H1 (cell line): ENCODE measurements around the gene TIMD4. TPM values are rescaled to one million over a fixed set of nuclear protein-coding genes. Genes with fewer than 3 reads are reported as not detected.
A peak's percentile ranks its signal among the peaks of the same experiment; 100 is the strongest.

ENCODE experiments used
- CTCF ChIA-PET: fragments of 300-600 bp; sonication (Branson Sonifier 250); formaldehyde crosslinking; loops from one replicate; lab custom pipeline; 2021; ENCODE audit not compliant: partially characterized antibody; lab: Charles Lee
- POLR2A ChIA-PET: fragments of 300-600 bp; sonication (Branson Sonifier 250); formaldehyde crosslinking; loops from one replicate; lab custom pipeline; 2021; ENCODE audit warnings: inconsistent platforms; ENCODE audit not compliant: partially characterized antibody; lab: Charles Lee
- DNase-seq, 2 experiments: peaks; one replicate each; pipeline versions ENCODE4 v3.0.0 to v3.0.0-alpha.2; 2010 to 2022; ENCODE audit warnings: low spot score in 2 of 2, low read depth in 1 of 2, mixed read lengths in 1 of 2
- FAIRE-seq: peaks from 2 replicates; lab custom pipeline; 2011; peaks lifted over from hg19 to GRCh38; lab: Jason Lieb, UNC
- H2AFZ ChIP-seq: 2 replicates; pipeline ENCODE4 v1.8.1; 2012; ENCODE audit warnings: low read length, inconsistent platforms
- H2AK5ac ChIP-seq: 2 replicates; pipeline ENCODE4 v1.6.1; 2013; ENCODE audit warnings: low read depth, low read length
- H2BK120ac ChIP-seq: replicated peaks from 2 replicates; pipeline ENCODE3; 2013; ENCODE audit warnings: low read depth, low read length, inconsistent platforms
- H2BK12ac ChIP-seq: 2 replicates; pipeline ENCODE4 v1.6.1; 2013; ENCODE audit warnings: low read depth, low read length
- H2BK15ac ChIP-seq: 2 replicates; pipeline ENCODE4 v1.6.1; 2013; ENCODE audit warnings: low read length
- H2BK20ac ChIP-seq: 2 replicates; pipeline ENCODE4 v1.6.1; 2013; ENCODE audit warnings: low read length
- H2BK5ac ChIP-seq: 2 replicates; pipeline ENCODE4 v1.6.1; 2013; ENCODE audit warnings: low read depth, low read length
- H3K14ac ChIP-seq: 2 replicates; pipeline ENCODE4 v1.6.1; 2013; ENCODE audit warnings: inconsistent platforms; ENCODE audit not compliant: insufficient read length
- H3K18ac ChIP-seq: 2 replicates; pipeline ENCODE4 v1.6.1; 2013; ENCODE audit warnings: low read length; ENCODE audit errors: extremely low read depth
- H3K23ac ChIP-seq: 2 replicates; pipeline ENCODE4 v1.6.1; 2013; ENCODE audit warnings: inconsistent platforms; ENCODE audit not compliant: insufficient read length
- H3K23me2 ChIP-seq: 2 replicates; pipeline ENCODE4 v1.6.1; 2013; ENCODE audit warnings: low read depth, low read length
- H3K27ac ChIP-seq: 2 replicates; pipeline ENCODE4 v1.6.1; 2011; ENCODE audit warnings: low read depth, low read length, inconsistent platforms
- H3K27me3 ChIP-seq, 4 experiments: replicated peaks in 1 of 4; 1 replicate in 1 of 4; 2 replicates in 3 of 4; pipeline versions ENCODE4 v1.6.1 to v1.8.1; 2011 to 2013; ENCODE audit warnings: low read length in 3 of 4, mild to moderate bottlenecking in 3 of 4, inconsistent platforms in 2 of 4, mixed read lengths in 2 of 4, moderate library complexity in 1 of 4; ENCODE audit not compliant: control insufficient read depth in 3 of 4, insufficient read depth in 3 of 4; ENCODE audit errors: extremely low read depth in 1 of 4
- H3K36me3 ChIP-seq, 4 experiments: 2 replicates each; pipeline versions ENCODE4 v1.6.1 to v1.8.1; 2011 to 2013; ENCODE audit warnings: mild to moderate bottlenecking in 4 of 4, low read length in 3 of 4, moderate library complexity in 2 of 4, control low read depth in 1 of 4, inconsistent platforms in 1 of 4; ENCODE audit not compliant: insufficient read depth in 4 of 4, control insufficient read depth in 2 of 4
- H3K4ac ChIP-seq: replicated peaks from 2 replicates; pipeline ENCODE3; 2013; ENCODE audit warnings: low read length, low read depth, mixed read lengths, inconsistent platforms; ENCODE audit not compliant: insufficient read length
- H3K4me1 ChIP-seq, 4 experiments: replicated peaks in 1 of 4; 1 replicate in 1 of 4; 2 replicates in 3 of 4; pipeline versions ENCODE4 v1.6.1 to v1.8.1; 2011 to 2013; ENCODE audit warnings: low read length in 3 of 4, inconsistent platforms in 2 of 4, mixed read lengths in 1 of 4; ENCODE audit not compliant: insufficient read depth in 4 of 4, control insufficient read depth in 3 of 4
- H3K4me2 ChIP-seq, 2 experiments: 2 replicates each; pipeline versions ENCODE4 v1.6.1 to v1.8.1; 2011 to 2013; ENCODE audit warnings: low read depth in 2 of 2, low read length in 2 of 2, control low read depth in 1 of 2, inconsistent platforms in 1 of 2, mild to moderate bottlenecking in 1 of 2; ENCODE audit not compliant: insufficient read depth in 1 of 2
- H3K4me3 ChIP-seq, 4 experiments: fragments of 200-600, 300-600 bp in 1 of 4; sonication (generic), shearing (Covaris generic), sonication (Bioruptor Twin) in 1 of 4; 2 replicates each; pipeline versions ENCODE4 v1.5.1 to v1.8.1; 2011 to 2016; ENCODE audit warnings: low read length in 4 of 4, low read depth in 3 of 4, control low read depth in 2 of 4, inconsistent platforms in 2 of 4, mild to moderate bottlenecking in 2 of 4, mixed read lengths in 1 of 4, moderate library complexity in 1 of 4; ENCODE audit not compliant: insufficient read depth in 2 of 4; ENCODE audit errors: extremely low read depth in 1 of 4
- H3K56ac ChIP-seq: replicated peaks from 2 replicates; pipeline ENCODE3; 2013; ENCODE audit warnings: low read depth, mild to moderate bottlenecking, mixed read lengths, low read length, inconsistent platforms; ENCODE audit not compliant: insufficient read length
- H3K79me1 ChIP-seq: 2 replicates; pipeline ENCODE4 v1.6.1; 2013; ENCODE audit warnings: low read depth, low read length, control low read depth
- H3K79me2 ChIP-seq, 2 experiments: 2 replicates each; pipeline versions ENCODE4 v1.6.1 to v1.8.1; 2012 to 2013; ENCODE audit warnings: low read length in 2 of 2, mild to moderate bottlenecking in 2 of 2, inconsistent platforms in 1 of 2; ENCODE audit not compliant: insufficient read depth in 2 of 2, control insufficient read depth in 1 of 2
- H3K9ac ChIP-seq, 4 experiments: replicated peaks in 1 of 4; 1 replicate in 1 of 4; 2 replicates in 3 of 4; pipeline versions ENCODE4 v1.6.1 to v1.8.1; 2011 to 2013; ENCODE audit warnings: low read depth in 3 of 4, low read length in 3 of 4, control low read depth in 2 of 4, mild to moderate bottlenecking in 2 of 4, moderate library complexity in 2 of 4, inconsistent platforms in 1 of 4; ENCODE audit errors: extremely low read depth in 1 of 4
- H3K9me3 ChIP-seq, 2 experiments: 2 replicates each; pipeline versions ENCODE4 v1.6.1 to v1.8.1; 2012 to 2013; ENCODE audit warnings: mild to moderate bottlenecking in 2 of 2, moderate library complexity in 2 of 2, control low read depth in 1 of 2, inconsistent platforms in 1 of 2, low read depth in 1 of 2, low read length in 1 of 2, mixed read lengths in 1 of 2; ENCODE audit not compliant: insufficient read depth in 2 of 2
- H4K20me1 ChIP-seq, 2 experiments: replicated peaks in 1 of 2; 2 replicates each; pipeline versions ENCODE3 to v1.8.1; 2011 to 2013; ENCODE audit warnings: inconsistent platforms in 2 of 2, low read length in 2 of 2, mild to moderate bottlenecking in 1 of 2; ENCODE audit not compliant: insufficient read depth in 2 of 2, control insufficient read depth in 1 of 2
- H4K5ac ChIP-seq: 2 replicates; pipeline ENCODE4 v1.6.1; 2013; ENCODE audit warnings: low read length, low read depth, mixed read lengths, inconsistent platforms; ENCODE audit not compliant: insufficient read length
- H4K8ac ChIP-seq: 2 replicates; pipeline ENCODE4 v1.8.0; 2013; ENCODE audit warnings: mild to moderate bottlenecking, moderate library complexity, low read length, inconsistent platforms; ENCODE audit not compliant: insufficient read depth; ENCODE audit errors: extremely low read depth
- H4K91ac ChIP-seq: replicated peaks from 2 replicates; pipeline ENCODE3; 2013; ENCODE audit warnings: low read length, mixed read lengths, inconsistent platforms; ENCODE audit not compliant: insufficient read length
- CTCF ChIP-seq, 3 experiments: IDR thresholded peaks; 1 replicate in 2 of 3; 2 replicates in 1 of 3; pipeline versions ENCODE4 v1.5.1 to v1.6.1; 2011; ENCODE audit warnings: low read length in 3 of 3, mild to moderate bottlenecking in 3 of 3, inconsistent platforms in 2 of 3, low read depth in 1 of 3, moderate library complexity in 1 of 3; ENCODE audit not compliant: insufficient read depth in 1 of 3; ENCODE audit errors: control extremely low read depth in 1 of 3
- JUN ChIP-seq: IDR thresholded peaks from 2 replicates; pipeline ENCODE4 v1.6.1; 2011; ENCODE audit warnings: low read depth, mild to moderate bottlenecking, improper control_type of control experiment, low read length
- JUND ChIP-seq: IDR thresholded peaks from 2 replicates; pipeline ENCODE4 v1.6.1; 2011; ENCODE audit warnings: mild to moderate bottlenecking, improper control_type of control experiment, low read length
- TAF7 ChIP-seq: optimal IDR thresholded peaks from 2 replicates; pipeline ENCODE3; 2011; ENCODE audit warnings: low read depth, mild to moderate bottlenecking, inconsistent platforms, low read length, moderate library complexity, borderline replicate concordance
- WGBS, 2 experiments: shearing (Covaris generic) in 1 of 2; methylation state at CpG; one replicate each; pipeline versions ENCODE4 v1.1.6 to v1.1.7; 2013 to 2015; ENCODE audit warnings: low lambda C conversion rate in 2 of 2, mixed read lengths in 2 of 2, inconsistent platforms in 1 of 2, low coverage in 1 of 2, missing lambda C conversion rate in 1 of 2; ENCODE audit not compliant: insufficient replicate concordance in 2 of 2, insufficient coverage in 1 of 2, insufficient read length in 1 of 2; ENCODE audit errors: extremely low coverage in 1 of 2, missing lambda C conversion rate in 1 of 2; 5-methylcytosine and 5-hydroxymethylcytosine counted together
- polyA plus RNA-seq, 7 experiments: library from polyadenylated mRNA; depleted of rRNA in 3 of 7; stranded (reverse) in 5 of 7; unstranded in 2 of 7; fragments of >200 nt in 5 of 7; fragments of 200-250 nt in 2 of 7; gene quantifications; 1 replicate in 5 of 7; 2 replicates in 1 of 7; 4 replicates in 1 of 7; pipeline versions ENCODE4 v1.2.1 to v1.2.3, GENCODE V29; 2011 to 2013; ENCODE audit warnings: missing spikeins in 2 of 7, mixed read lengths in 2 of 7
- total RNA-seq: library from RNA; stranded (reverse); fragmentation: NEBNext Ultra II Directional; extraction: Animal tissue kit (Norgen Biotek cat#: 25700); gene quantifications from 2 replicates; pipeline ENCODE4 v1.2.1, GENCODE V29; 2021

The TIMD4 gene
- total and polyA plus RNA-seq, 2 of the 8 experiments (the other 6 are each of a cell fraction or from before 2014, with no cell fraction given): not detected

GRCh38 chr5:156870498-156870839, 92.6 kb downstream of the TIMD4 start:
- Histone ChIP-seq H3K4ac (no peak overlapping the region), H2AK5ac (no peak overlapping the region), H3K23ac (no peak overlapping the region), H2BK20ac (no peak overlapping the region), H3K79me2 (no peaks in the 10 kb centered on the region), H3K23me2 (no peaks in the 10 kb centered on the region)
- ChIA-PET POLR2A (interaction anchor here (1.1 kb wide), 1 partner anchor 9 kb away, joined by 3 read pairs; no protein-coding TSS in a partner anchor), CTCF (interaction anchor here (0.6 to 1.5 kb wide), 7 partner anchors 8 to 175 kb away, joined by 3 to 6 read pairs (median 3); no protein-coding TSS in a partner anchor)
- TF ChIP-seq JUN: no peak
- TF ChIP-seq JUND: no peak
- TF ChIP-seq CTCF (IDR thresholded peaks at IDR 0.05; ENCODE audit: control extremely low read depth in 1 of 3, insufficient read depth in 1 of 3, low read depth in 1 of 3, low read length in 3 of 3): peak in 2 of 3 experiments; percentile 5 to 36; a peak in 1 of 4 replicates
- TF ChIP-seq TAF7: no peak
- TF ChIP-seq, all 59 proteins: peak for 1
- DNase-seq (no peak), FAIRE-seq (no peak)
- Histone ChIP-seq H3K27ac (no peak overlapping the region), H2BK5ac (no peak overlapping the region), H3K27me3 (no peaks in the 10 kb centered on the region), H3K56ac (no peak overlapping the region), H3K9me3 (no peaks in the 10 kb centered on the region), H3K14ac (no peak overlapping the region), H3K79me1 (no peaks in the 10 kb centered on the region), H2BK120ac (no peak overlapping the region), H2BK12ac (no peak overlapping the region), H3K18ac (no peak overlapping the region), H2BK15ac (no peak overlapping the region), H3K4me1 (no peaks in the 10 kb centered on the region; a peak in 1 of 7 replicates), H4K5ac (no peak overlapping the region), H3K4me2 (no peak overlapping the region), H4K20me1 (no peaks in the 10 kb centered on the region), H2AFZ (peak overlapping the region; percentile 68; the same call in 1 of the 2 replicates), H3K9ac (no peak overlapping the region), H4K8ac (no peak overlapping the region), H4K91ac (no peak overlapping the region), H3K36me3 (no peaks in the 10 kb centered on the region), H3K4me3 (no peak overlapping the region)
- 82% methylated on average over 1 of the region's 1 CpG; no CpG with 5 or more reads in 1 of the 2 experiments for WGBS, 2 experiments
